Subcutaneous adipose tissue (tissue), 4 donors: ENCODE measurements around the gene FHOD3. TPM values are rescaled to one million over a fixed set of nuclear protein-coding genes. Genes with fewer than 3 reads are reported as not detected.

Experiments used
- total RNA-seq, 4 donors: library from RNA; depleted of rRNA; stranded (reverse); fragments of >200 nt; gene quantifications; one replicate each; pipeline ENCODE4 v1.1.0, GENCODE V29; 2016
- TF ChIP-seq, protein P1 (sequence below): fragments of 450-650 bp; IDR thresholded peaks from one replicate; pipeline ENCODE4 v1.5.1; 2016; ENCODE audit warnings: low read depth, mild to moderate bottlenecking, control low read depth, antibody characterized with exemption, moderate library complexity

FHOD3 gene
- total RNA-seq, 4 donors from 2014 or later: 1.5 to 5.4 (median 3.3) TPM

DNA sequence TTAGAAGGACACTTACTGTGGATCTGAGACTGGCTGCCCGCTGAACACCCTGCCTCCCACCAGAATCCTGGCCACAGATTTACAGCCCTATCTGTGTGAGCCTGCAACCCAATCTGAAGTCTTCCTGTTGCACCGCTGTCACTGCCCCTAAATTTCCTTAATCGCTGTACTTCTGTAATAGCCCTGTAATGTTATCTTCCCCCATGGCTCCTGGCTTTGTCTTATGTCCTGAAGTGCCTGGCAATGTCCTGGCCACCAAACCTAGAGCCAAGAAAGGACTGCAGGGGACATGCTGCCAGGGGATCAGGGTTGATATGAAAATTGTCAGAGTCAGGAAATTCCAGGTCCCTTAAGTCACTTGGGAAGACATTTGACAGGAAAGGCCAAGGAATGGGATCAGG lies 52.7 kb downstream of the FHOD3 start:
- TF ChIP-seq, protein P1, sequence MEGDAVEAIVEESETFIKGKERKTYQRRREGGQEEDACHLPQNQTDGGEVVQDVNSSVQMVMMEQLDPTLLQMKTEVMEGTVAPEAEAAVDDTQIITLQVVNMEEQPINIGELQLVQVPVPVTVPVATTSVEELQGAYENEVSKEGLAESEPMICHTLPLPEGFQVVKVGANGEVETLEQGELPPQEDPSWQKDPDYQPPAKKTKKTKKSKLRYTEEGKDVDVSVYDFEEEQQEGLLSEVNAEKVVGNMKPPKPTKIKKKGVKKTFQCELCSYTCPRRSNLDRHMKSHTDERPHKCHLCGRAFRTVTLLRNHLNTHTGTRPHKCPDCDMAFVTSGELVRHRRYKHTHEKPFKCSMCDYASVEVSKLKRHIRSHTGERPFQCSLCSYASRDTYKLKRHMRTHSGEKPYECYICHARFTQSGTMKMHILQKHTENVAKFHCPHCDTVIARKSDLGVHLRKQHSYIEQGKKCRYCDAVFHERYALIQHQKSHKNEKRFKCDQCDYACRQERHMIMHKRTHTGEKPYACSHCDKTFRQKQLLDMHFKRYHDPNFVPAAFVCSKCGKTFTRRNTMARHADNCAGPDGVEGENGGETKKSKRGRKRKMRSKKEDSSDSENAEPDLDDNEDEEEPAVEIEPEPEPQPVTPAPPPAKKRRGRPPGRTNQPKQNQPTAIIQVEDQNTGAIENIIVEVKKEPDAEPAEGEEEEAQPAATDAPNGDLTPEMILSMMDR: no peak

DNA sequence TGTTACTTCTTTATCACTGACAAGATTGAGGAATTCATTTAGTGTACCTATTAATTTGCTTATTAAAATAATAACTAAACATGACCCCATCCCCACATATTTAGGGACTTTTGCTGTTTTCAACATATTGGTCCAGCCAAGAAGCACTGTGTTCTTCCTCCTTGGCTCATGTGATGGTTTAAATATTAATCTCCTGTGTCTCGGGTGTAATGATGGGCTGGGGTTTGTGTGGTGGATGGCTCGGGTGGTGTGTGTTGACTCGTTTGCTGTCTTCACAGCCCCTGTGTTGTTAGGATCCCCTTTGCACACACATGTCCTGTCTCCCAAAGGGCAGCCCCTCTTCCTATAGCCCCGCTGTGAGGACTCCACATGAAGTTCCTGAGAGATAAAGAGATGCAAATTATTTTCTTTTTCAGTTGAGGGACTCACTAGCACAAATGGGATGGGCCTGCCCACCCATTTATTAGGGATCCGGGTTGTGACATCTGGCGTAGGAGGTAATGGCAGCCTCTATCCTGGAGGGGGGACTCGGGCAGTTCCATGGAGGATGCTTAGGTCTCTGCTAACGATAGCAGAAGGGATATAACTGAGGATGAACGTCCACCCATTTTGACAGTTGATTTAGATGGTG lies 53.4 kb downstream of the FHOD3 start:
- TF ChIP-seq, protein P1: no peak

DNA sequence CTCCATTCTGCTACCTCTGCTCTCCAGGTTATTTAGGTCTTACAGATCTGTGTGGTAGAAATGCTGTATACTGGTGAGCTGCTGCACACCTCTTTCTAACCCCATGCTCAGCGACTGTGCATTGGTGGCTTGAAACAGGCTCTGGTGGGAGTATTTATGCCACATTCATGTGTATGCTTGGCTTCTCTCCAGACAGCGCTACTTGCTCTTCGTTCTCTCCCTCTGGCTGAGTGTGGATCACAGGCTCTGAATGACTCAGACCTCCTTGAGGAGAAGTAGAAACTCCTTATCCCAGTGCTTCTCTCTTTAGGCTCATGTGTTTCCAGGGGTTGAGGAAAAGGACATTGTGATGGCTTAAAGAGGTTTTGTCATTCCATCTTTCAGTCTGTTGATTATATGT lies 54.9 kb downstream of the FHOD3 start:
- TF ChIP-seq, protein P1: no peak

DNA sequence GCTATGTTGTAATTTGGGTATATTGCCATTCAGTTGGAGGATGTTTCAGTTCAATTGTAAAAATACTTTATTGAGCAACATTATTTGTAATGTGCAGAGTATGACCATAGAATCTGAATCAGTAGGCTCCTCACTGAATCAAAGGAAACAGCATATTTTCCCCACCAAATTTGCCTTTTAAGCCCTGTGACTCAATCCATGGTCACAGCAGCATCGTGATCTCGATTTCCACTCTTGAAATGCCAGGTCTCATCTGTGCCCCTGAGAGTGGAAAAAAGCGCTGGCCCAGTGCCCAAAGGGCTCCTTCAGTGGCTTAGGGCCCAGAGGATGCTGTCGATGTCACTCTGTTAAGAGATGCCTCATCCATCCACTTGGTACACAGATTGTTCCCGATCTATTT lies 57.5 kb downstream of the FHOD3 start:
- TF ChIP-seq, protein P1: no peak

DNA sequence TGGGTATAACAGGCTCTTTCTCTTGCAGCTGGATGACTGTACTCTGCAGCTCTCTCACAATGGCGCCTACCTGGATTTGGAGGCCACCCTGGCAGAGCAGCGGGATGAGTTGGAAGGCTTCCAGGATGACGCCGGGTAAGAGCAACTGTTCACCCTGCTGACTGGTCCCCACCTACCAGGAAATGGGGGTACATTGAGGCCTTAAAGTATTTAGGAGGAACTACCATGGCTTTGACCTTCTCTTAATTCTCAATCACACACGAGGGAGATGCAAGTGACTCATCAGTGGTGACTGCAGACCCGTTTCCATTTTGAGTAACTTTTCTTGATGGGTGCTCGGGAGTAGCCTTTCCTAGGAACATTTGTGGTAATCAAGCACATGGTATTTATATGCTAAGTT lies 58.0 kb downstream of the FHOD3 start:
- TF ChIP-seq, protein P1: no peak

DNA sequence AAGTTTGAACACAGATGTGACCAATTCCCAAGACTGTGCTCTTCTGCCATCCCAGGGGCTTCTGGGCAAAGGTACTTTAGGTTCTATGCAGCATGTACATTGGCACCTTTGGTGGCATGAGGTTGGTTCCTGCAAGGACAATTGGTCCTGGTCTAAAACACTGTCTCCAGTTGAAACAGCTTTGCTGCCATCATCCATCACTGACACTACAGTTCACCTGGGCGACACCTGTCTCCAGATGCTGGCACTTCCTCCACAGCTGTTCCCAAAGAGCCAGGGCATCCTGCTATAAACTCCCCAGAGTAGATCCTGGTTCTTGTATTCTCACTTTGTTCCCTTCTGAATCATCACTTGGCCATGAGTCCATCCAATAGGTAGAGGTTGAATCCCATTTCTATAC lies 60.6 kb downstream of the FHOD3 start:
- TF ChIP-seq, protein P1: no peak

DNA sequence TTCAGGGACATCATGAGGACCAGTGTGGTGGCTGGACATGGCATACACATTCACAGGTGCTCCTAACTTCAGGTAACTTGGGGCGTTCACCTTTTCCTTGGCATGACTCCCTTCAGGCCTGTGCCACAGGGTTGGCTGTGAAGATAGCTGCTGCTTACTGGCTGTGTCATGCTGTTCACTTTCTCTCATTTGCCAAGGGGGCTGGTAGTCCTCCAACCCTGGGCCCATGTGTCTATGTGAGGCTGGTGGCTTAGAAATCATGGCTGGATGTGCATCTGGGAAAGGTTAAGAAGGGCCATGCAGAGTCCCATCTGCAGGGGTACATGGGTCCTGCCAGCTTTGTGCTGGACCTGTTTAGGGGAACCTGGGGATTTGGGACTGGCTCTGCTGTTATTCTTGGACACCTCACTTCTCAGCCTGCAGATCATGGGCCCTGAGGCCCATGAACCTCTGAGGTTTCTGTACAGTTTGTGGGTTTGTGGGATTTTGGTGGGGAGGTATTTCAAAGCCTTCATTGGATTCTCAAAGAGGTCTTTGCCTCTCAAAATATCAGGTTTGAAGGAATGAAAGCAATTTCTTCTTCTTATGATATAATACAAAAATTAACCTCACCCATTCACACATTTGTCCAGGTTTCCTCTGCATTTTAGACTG lies 62.9 kb downstream of the FHOD3 start:
- TF ChIP-seq, protein P1: no peak
